Karpas-422 (cell line): ENCODE results near the gene KIF2C. TPM values are rescaled to one million over a fixed set of nuclear protein-coding genes. Genes with fewer than 3 reads are reported as not detected.
A peak's percentile ranks its signal among the peaks of the same experiment; 100 is the strongest.

Experiments used
- DNase-seq: peaks from one replicate; pipeline ENCODE4 v3.0.0-alpha.2; 2015
- H2AFZ ChIP-seq: fragments of 200-600 bp; sonication (generic); 2 replicates; pipeline ENCODE4 v1.6.1; 2014; ENCODE audit warnings: antibody characterized with exemption, low read length, mixed read lengths
- H3K27ac ChIP-seq: fragments of 200-600 bp; sonication (generic); 2 replicates; pipeline ENCODE4 v1.5.1; 2014; ENCODE audit warnings: mild to moderate bottlenecking, low read length, moderate library complexity
- H3K27me3 ChIP-seq: fragments of 200-600 bp; sonication (generic); 2 replicates; pipeline ENCODE4 v1.6.1; 2014; ENCODE audit warnings: low read length, mixed read lengths
- H3K36me3 ChIP-seq: fragments of 200-600 bp; sonication (generic); 2 replicates; pipeline ENCODE4 v1.6.1; 2014; ENCODE audit warnings: low read length, mixed read lengths; ENCODE audit not compliant: insufficient read depth
- H3K4me1 ChIP-seq: fragments of 200-600 bp; sonication (generic); 2 replicates; pipeline ENCODE4 v1.6.1; 2014; ENCODE audit warnings: mild to moderate bottlenecking, low read length, mixed read lengths
- H3K4me2 ChIP-seq: fragments of 200-600 bp; sonication (generic); 2 replicates; pipeline ENCODE4 v1.6.1; 2014; ENCODE audit warnings: low read length, low read depth, mild to moderate bottlenecking; ENCODE audit not compliant: poor library complexity, severe bottlenecking
- H3K4me3 ChIP-seq: fragments of 200-600 bp; sonication (generic); 2 replicates; pipeline ENCODE4 v1.5.1; 2014; ENCODE audit warnings: mild to moderate bottlenecking, antibody characterized with exemption, low read length, mixed read lengths
- H3K79me2 ChIP-seq: fragments of 200-600 bp; sonication (generic); 2 replicates; pipeline ENCODE4 v1.6.1; 2014; ENCODE audit warnings: mild to moderate bottlenecking, low read length, mixed read lengths
- H3K9ac ChIP-seq: fragments of 200-600 bp; sonication (generic); 2 replicates; pipeline ENCODE4 v1.6.0; 2014; ENCODE audit warnings: low read length
- H3K9me2 ChIP-seq: fragments of 200-600 bp; sonication (generic), shearing (Covaris generic); replicated peaks from 2 replicates; pipeline ENCODE4 v1.6.0; 2014; ENCODE audit warnings: mild to moderate bottlenecking, low read length, moderate library complexity; ENCODE audit not compliant: insufficient read depth
- H3K9me3 ChIP-seq: fragments of 300-700, 200-600 bp; sonication (generic); 2 replicates; pipeline ENCODE4 v1.6.1; 2014; ENCODE audit warnings: low read length, mixed read lengths
- H4K20me1 ChIP-seq: fragments of 200-600 bp; sonication (generic); 2 replicates; pipeline ENCODE4 v1.6.1; 2014; ENCODE audit warnings: mild to moderate bottlenecking, antibody characterized with exemption, low read length, low read depth; ENCODE audit not compliant: insufficient read depth
- total RNA-seq: library from RNA; depleted of rRNA; stranded (reverse); fragments of >200 nt; shearing (Covaris generic); gene quantifications from 2 replicates; pipeline ENCODE4 v1.2.3, GENCODE V29; 2014; ENCODE audit warnings: low replicate concordance

Gene KIF2C
- total RNA-seq, 1 experiment from 2014 or later, result 26.7 TPM

- peak overlapping the region; percentile 94 for H3K9ac ChIP-seq
- DNase-seq, result peak; percentile 73
- no peaks in the 10 kb centered on the region for H3K9me2 ChIP-seq
- H3K4me1 ChIP-seq, result peaks cover 41% of the 10 kb centered on the region
- H4K20me1 ChIP-seq, result no peaks in the 10 kb centered on the region
- H3K4me3 ChIP-seq, result peak overlapping the region; percentile 82
- H3K36me3 ChIP-seq, result peaks cover under 1% of the 10 kb centered on the region; the same call in 1 of the 2 replicates
- H3K27ac ChIP-seq, result peak overlapping the region; percentile 80
- no peaks in the 10 kb centered on the region for H3K79me2 ChIP-seq
- no peaks in the 10 kb centered on the region for H3K27me3 ChIP-seq
- peak overlapping the region; percentile 86 for H3K4me2 ChIP-seq
- no peaks in the 10 kb centered on the region for H3K9me3 ChIP-seq
- H2AFZ ChIP-seq, result peak overlapping the region; percentile 65; the same call in 1 of the 2 replicates
These were observed 44.1 kb downstream of the KIF2C start for GRCh38 chr1:44783697-44784093.

GRCh38 chr1:44784094-44785028 lies 44.7 kb downstream of the KIF2C start:
- Histone ChIP-seq H2AFZ (peak overlapping the region; percentile 65; the same call in 1 of the 2 replicates), H3K36me3 (no peaks in the 10 kb centered on the region), H4K20me1 (no peaks in the 10 kb centered on the region), H3K4me3 (peak overlapping the region; percentile 82), H3K79me2 (no peaks in the 10 kb centered on the region), H3K27me3 (no peaks in the 10 kb centered on the region), H3K9me3 (no peaks in the 10 kb centered on the region), H3K4me1 (peaks cover 41% of the 10 kb centered on the region), H3K9me2 (no peaks in the 10 kb centered on the region), H3K4me2 (peak overlapping the region; percentile 86), H3K27ac (peak overlapping the region; percentile 80), H3K9ac (peak overlapping the region; percentile 94)
- peak; percentile 90 for DNase-seq

- Histone ChIP-seq H3K27me3 (no peaks in the 10 kb centered on the region), H3K9me3 (no peaks in the 10 kb centered on the region), H4K20me1 (no peaks in the 10 kb centered on the region), H3K9me2 (no peaks in the 10 kb centered on the region), H2AFZ (no peak overlapping the region), H3K4me3 (peak overlapping the region; percentile 82), H3K4me2 (peak overlapping the region; percentile 86), H3K79me2 (no peaks in the 10 kb centered on the region), H3K9ac (peak overlapping the region; percentile 94), H3K36me3 (no peaks in the 10 kb centered on the region), H3K4me1 (peaks cover 41% of the 10 kb centered on the region), H3K27ac (peak overlapping the region; percentile 63)
- no peak for DNase-seq
These were observed 45.4 kb downstream of the KIF2C start for GRCh38 chr1:44785029-44785380.

- peak overlapping the region; percentile 88; the same call in 1 of the 2 replicates for H2AFZ ChIP-seq
- peak overlapping the region; percentile 63; the same call in 1 of the 2 replicates for H3K27ac ChIP-seq
- peak overlapping the region; percentile 82 for H3K4me3 ChIP-seq
These were observed 46.0 kb downstream of the KIF2C start for GRCh38 chr1:44785501-44786137.

GRCh38 chr1:44786138-44786840 lies 46.7 kb downstream of the KIF2C start:
- Histone ChIP-seq H3K9me2 (no peaks in the 10 kb centered on the region), H3K36me3 (no peaks in the 10 kb centered on the region), H4K20me1 (no peaks in the 10 kb centered on the region), H3K4me2 (peak overlapping the region; percentile 86), H3K9ac (peak overlapping the region; percentile 94), H3K79me2 (no peaks in the 10 kb centered on the region), H3K9me3 (no peaks in the 10 kb centered on the region), H2AFZ (peak overlapping the region; percentile 88), H3K27ac (no peak overlapping the region), H3K4me3 (peak overlapping the region; percentile 82), H3K4me1 (peaks cover 41% of the 10 kb centered on the region), H3K27me3 (no peaks in the 10 kb centered on the region)
- peak; percentile 92 for DNase-seq

More at GRCh38 chr1:44785501-44786137, 46.0 kb downstream of the KIF2C start:
- peaks cover 41% of the 10 kb centered on the region for H3K4me1 ChIP-seq
- no peaks in the 10 kb centered on the region for H3K9me2 ChIP-seq
- no peaks in the 10 kb centered on the region for H3K79me2 ChIP-seq
- no peaks in the 10 kb centered on the region for H3K9me3 ChIP-seq
- H3K4me2 ChIP-seq, result peak overlapping the region; percentile 86
- H3K27me3 ChIP-seq, result no peaks in the 10 kb centered on the region
- no peaks in the 10 kb centered on the region for H3K36me3 ChIP-seq
- no peak for DNase-seq
- H4K20me1 ChIP-seq, result no peaks in the 10 kb centered on the region
- H3K9ac ChIP-seq, result peak overlapping the region; percentile 94

GRCh38 chr1:44786841-44787426 lies 47.3 kb downstream of the KIF2C start:
- Histone ChIP-seq H4K20me1 (no peaks in the 10 kb centered on the region), H3K9me3 (no peaks in the 10 kb centered on the region), H3K4me3 (peak overlapping the region; percentile 82; the same call in 1 of the 2 replicates), H3K4me1 (peaks cover 41% of the 10 kb centered on the region), H3K4me2 (peak overlapping the region; percentile 86), H3K79me2 (no peaks in the 10 kb centered on the region), H3K9me2 (no peaks in the 10 kb centered on the region), H3K36me3 (no peaks in the 10 kb centered on the region), H3K27ac (no peak overlapping the region), H2AFZ (peak overlapping the region; percentile 88), H3K9ac (peak overlapping the region; percentile 94), H3K27me3 (no peaks in the 10 kb centered on the region)
- DNase-seq, result no peak

GRCh38 chr1:44787506-44787905 lies 47.9 kb downstream of the KIF2C start:
- Histone ChIP-seq H3K27me3 (no peaks in the 10 kb centered on the region), H3K36me3 (no peaks in the 10 kb centered on the region), H3K4me3 (no peak overlapping the region), H3K9me3 (no peaks in the 10 kb centered on the region), H3K9ac (no peak overlapping the region), H3K9me2 (no peaks in the 10 kb centered on the region), H4K20me1 (no peaks in the 10 kb centered on the region), H2AFZ (no peak overlapping the region), H3K27ac (no peak overlapping the region), H3K4me2 (no peak overlapping the region), H3K79me2 (no peaks in the 10 kb centered on the region), H3K4me1 (peaks cover 41% of the 10 kb centered on the region)
- DNase-seq, result no peak
